ENCODE results near the gene SMARCAL1.
A peak's percentile ranks its signal among the peaks of the same experiment; 100 is the strongest.

Gene SMARCAL1

GRCh38 chr2:216475767-216476166 lies 63.5 kb downstream of the SMARCAL1 start:
- no peak for DNase-seq (ENCODE audit: low read depth in 2 of 2)

GRCh38 chr2:216477283-216478035 lies 65.2 kb downstream of the SMARCAL1 start:
- no peak for DNase-seq (ENCODE audit: low read depth in 2 of 2)

- DNase-seq (ENCODE audit: low read depth in 2 of 2): no peak
These were observed 65.9 kb downstream of the SMARCAL1 start for GRCh38 chr2:216478151-216478550.

GRCh38 chr2:216478791-216479190 lies 66.5 kb downstream of the SMARCAL1 start:
- DNase-seq (ENCODE audit: low read depth in 2 of 2): no peak

GRCh38 chr2:216480221-216480620 lies 67.9 kb downstream of the SMARCAL1 start:
- DNase-seq (ENCODE audit: low read depth in 2 of 2): no peak

- no peak for DNase-seq (ENCODE audit: low read depth in 2 of 2)
These were observed 70.4 kb downstream of the SMARCAL1 start for GRCh38 chr2:216482640-216483039.

- no peak for DNase-seq (ENCODE audit: low read depth in 2 of 2)
These were observed 73.0 kb downstream of the SMARCAL1 start for GRCh38 chr2:216485237-216485636.

- DNase-seq (ENCODE audit: low read depth in 2 of 2): no peak
These were observed 73.5 kb downstream of the SMARCAL1 start for GRCh38 chr2:216485745-216486144.

GRCh38 chr2:216486271-216486670 lies 74.0 kb downstream of the SMARCAL1 start:
- no peak for DNase-seq (ENCODE audit: low read depth in 2 of 2)

GRCh38 chr2:216486708-216487107 lies 74.4 kb downstream of the SMARCAL1 start:
- no peak for DNase-seq (ENCODE audit: low read depth in 2 of 2)

- no peak for DNase-seq (ENCODE audit: low read depth in 2 of 2)
These were observed 77.8 kb downstream of the SMARCAL1 start for GRCh38 chr2:216490061-216490460.

- DNase-seq (ENCODE audit: low read depth in 2 of 2): no peak
These were observed 79.7 kb downstream of the SMARCAL1 start for GRCh38 chr2:216491793-216492596.

- DNase-seq (ENCODE audit: low read depth in 2 of 2): no peak
These were observed 80.5 kb downstream of the SMARCAL1 start for GRCh38 chr2:216492597-216493333.

- no peak for DNase-seq (ENCODE audit: low read depth in 2 of 2)
These were observed 81.0 kb downstream of the SMARCAL1 start for GRCh38 chr2:216493334-216493685.

GRCh38 chr2:216495656-216496055 lies 83.4 kb downstream of the SMARCAL1 start:
- DNase-seq (ENCODE audit: low read depth in 2 of 2): no peak

GRCh38 chr2:216497382-216498069 lies 85.2 kb downstream of the SMARCAL1 start:
- DNase-seq (ENCODE audit: low read depth in 2 of 2): no peak

GRCh38 chr2:216498070-216498378 lies 85.7 kb downstream of the SMARCAL1 start:
- no peak for DNase-seq (ENCODE audit: low read depth in 2 of 2)

GRCh38 chr2:216498379-216499352 lies 86.4 kb downstream of the SMARCAL1 start, which contains the start of gene RPL37A:
RPL37A (plus strand) TSS chr2:216498844; CDS start chr2:216498875, 31 bp downstream.
- peak; percentile 70 for DNase-seq (ENCODE audit: low read depth in 2 of 2)

GRCh38 chr2:216499641-216500218 lies 87.4 kb downstream of the SMARCAL1 start:
- DNase-seq (ENCODE audit: low read depth in 2 of 2): no peak

GRCh38 chr2:216500572-216500971 lies 88.3 kb downstream of the SMARCAL1 start:
- DNase-seq (ENCODE audit: low read depth in 2 of 2): no peak

All from stimulated activated CD4-positive, alpha-beta T cell treated with anti-CD3 and anti-CD28 coated beads, Interleukin-1b, Interleukin-23, amount 100 ng/mL, for 1 hour (primary cell).